ENCODE results near the gene REEP3. TPM values are rescaled to one million over a fixed set of nuclear protein-coding genes. Genes with fewer than 3 reads are reported as not detected.

Gene REEP3
- total RNA-seq, 2 donors from 2014 or later = 30.7 to 33.0 TPM

DNA sequence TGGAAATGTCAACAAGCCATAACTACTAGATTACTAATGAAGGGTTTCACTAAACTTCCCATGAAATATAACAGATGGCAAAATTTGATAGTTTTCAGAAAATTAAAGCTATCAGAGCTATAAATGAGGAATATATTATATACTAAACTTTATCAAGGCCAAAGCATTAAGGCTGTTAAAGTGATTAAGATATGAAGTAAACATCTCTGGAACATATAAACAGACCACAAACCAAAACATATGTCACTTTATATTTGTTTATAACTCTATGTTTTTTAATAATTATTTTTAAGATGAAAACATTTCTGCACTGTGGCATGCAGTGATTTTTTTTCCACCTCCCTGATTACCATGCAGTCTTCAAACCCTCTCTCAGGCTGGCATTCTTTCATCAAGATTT, 120.2 kb downstream of the REEP3 start:
- TF ChIP-seq, protein P1, sequence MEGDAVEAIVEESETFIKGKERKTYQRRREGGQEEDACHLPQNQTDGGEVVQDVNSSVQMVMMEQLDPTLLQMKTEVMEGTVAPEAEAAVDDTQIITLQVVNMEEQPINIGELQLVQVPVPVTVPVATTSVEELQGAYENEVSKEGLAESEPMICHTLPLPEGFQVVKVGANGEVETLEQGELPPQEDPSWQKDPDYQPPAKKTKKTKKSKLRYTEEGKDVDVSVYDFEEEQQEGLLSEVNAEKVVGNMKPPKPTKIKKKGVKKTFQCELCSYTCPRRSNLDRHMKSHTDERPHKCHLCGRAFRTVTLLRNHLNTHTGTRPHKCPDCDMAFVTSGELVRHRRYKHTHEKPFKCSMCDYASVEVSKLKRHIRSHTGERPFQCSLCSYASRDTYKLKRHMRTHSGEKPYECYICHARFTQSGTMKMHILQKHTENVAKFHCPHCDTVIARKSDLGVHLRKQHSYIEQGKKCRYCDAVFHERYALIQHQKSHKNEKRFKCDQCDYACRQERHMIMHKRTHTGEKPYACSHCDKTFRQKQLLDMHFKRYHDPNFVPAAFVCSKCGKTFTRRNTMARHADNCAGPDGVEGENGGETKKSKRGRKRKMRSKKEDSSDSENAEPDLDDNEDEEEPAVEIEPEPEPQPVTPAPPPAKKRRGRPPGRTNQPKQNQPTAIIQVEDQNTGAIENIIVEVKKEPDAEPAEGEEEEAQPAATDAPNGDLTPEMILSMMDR (conservative IDR thresholded peaks at IDR 0.05) = no peak

DNA sequence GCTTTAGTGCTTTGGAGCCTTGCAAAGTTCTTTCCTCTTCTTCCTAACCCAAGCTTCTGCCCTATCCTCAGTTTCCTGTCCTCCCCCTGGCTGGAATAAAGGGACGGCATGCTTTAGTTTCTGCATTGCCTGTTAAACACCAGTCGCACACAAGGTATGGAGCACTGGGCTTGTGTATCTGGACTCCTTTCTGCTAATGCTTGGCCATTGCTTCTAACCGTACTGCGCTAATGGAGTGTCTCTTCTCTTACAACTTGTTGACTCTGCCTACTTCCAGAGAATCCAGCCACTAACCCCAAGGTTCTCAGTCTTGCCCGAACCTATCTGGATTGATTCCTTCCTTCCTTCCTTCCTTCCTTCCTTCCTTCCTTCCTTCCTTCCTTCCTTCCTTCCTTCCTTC, 120.6 kb downstream of the REEP3 start:
- Histone ChIP-seq H3K36me3 (ENCODE audit: control insufficient read depth, insufficient read depth, low read length) (no peaks in the 10 kb centered on the region), H3K9ac (ENCODE audit: extremely low read depth, low read length, poor library complexity, severe bottlenecking) (no peak overlapping the region), H3K27me3 (ENCODE audit: control insufficient read depth, insufficient read depth, low read length, poor library complexity, severe bottlenecking) (no peaks in the 10 kb centered on the region), H3K4me1 (ENCODE audit: control insufficient read depth, insufficient read depth, low read length) (no peaks in the 10 kb centered on the region), H3K4me3 (ENCODE audit: low read length) (no peak overlapping the region), H3K9me3 (ENCODE audit: control insufficient read depth, low read length) (no peaks in the 10 kb centered on the region), H3K27ac (ENCODE audit: low read depth, low read length) (no peak overlapping the region)
- Mint-ChIP-seq H3K9me3 (no peaks in the 10 kb centered on the region), H3K4me3 (no peak overlapping the region), H3K27me3 (ENCODE audit: insufficient read depth) (no peaks in the 10 kb centered on the region), H3K27ac (no peak overlapping the region), H3K36me3 (ENCODE audit: low read depth) (no peaks in the 10 kb centered on the region), H3K4me1 (peaks cover 7% of the 10 kb centered on the region)
- TF ChIP-seq, protein P1 (conservative IDR thresholded peaks at IDR 0.05) = no peak
- WGBS, 2 experiments (ENCODE audit: insufficient coverage in 1 of 2, insufficient read length in 1 of 2) = 95 to 97% methylated on average over 4 to 5 of the region's 5 CpGs
- DNase-seq = no peak

More for the DNA sequence above, 120.2 kb downstream of the REEP3 start:
- Histone ChIP-seq H3K27ac (ENCODE audit: low read depth, low read length) (no peak overlapping the region), H3K9ac (ENCODE audit: extremely low read depth, low read length, poor library complexity, severe bottlenecking) (no peak overlapping the region), H3K4me3 (ENCODE audit: low read length) (no peak overlapping the region), H3K27me3 (ENCODE audit: control insufficient read depth, insufficient read depth, low read length, poor library complexity, severe bottlenecking) (no peaks in the 10 kb centered on the region), H3K36me3 (ENCODE audit: control insufficient read depth, insufficient read depth, low read length) (no peaks in the 10 kb centered on the region), H3K4me1 (ENCODE audit: control insufficient read depth, insufficient read depth, low read length) (no peaks in the 10 kb centered on the region), H3K9me3 (ENCODE audit: control insufficient read depth, low read length) (no peaks in the 10 kb centered on the region)
- H3K36me3 Mint-ChIP-seq (ENCODE audit: low read depth) = no peaks in the 10 kb centered on the region
- no peak for DNase-seq
- H3K4me1 Mint-ChIP-seq = peaks cover 7% of the 10 kb centered on the region
- no peaks in the 10 kb centered on the region for H3K9me3 Mint-ChIP-seq
- H3K27me3 Mint-ChIP-seq (ENCODE audit: insufficient read depth) = no peaks in the 10 kb centered on the region
- no peak overlapping the region for H3K4me3 Mint-ChIP-seq
- H3K27ac Mint-ChIP-seq = no peak overlapping the region

DNA sequence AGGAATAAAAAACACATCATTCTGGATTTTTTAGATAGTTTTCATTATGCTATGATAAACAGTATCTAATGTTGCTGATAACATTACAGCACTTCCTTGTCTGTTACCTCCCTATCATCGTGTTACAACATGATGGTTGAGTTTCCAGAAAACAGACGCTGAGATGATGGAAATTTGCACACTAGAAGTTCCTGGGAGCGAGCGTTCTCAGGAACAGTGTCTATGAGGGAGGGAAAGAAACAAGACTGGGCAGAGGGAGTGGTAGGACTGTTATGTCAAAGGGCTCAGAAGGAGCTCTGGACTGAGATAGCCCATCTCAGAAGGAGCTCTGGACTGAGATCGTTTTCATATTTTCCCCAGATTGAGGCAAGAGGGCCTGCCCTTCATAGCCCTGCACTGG, 121.6 kb downstream of the REEP3 start:
- H3K9me3 Mint-ChIP-seq = no peaks in the 10 kb centered on the region
- Histone ChIP-seq H3K9me3 (ENCODE audit: control insufficient read depth, low read length) (no peaks in the 10 kb centered on the region), H3K9ac (ENCODE audit: extremely low read depth, low read length, poor library complexity, severe bottlenecking) (no peak overlapping the region), H3K27ac (ENCODE audit: low read depth, low read length) (no peak overlapping the region), H3K36me3 (ENCODE audit: control insufficient read depth, insufficient read depth, low read length) (no peaks in the 10 kb centered on the region), H3K4me3 (ENCODE audit: low read length) (no peak overlapping the region), H3K27me3 (ENCODE audit: control insufficient read depth, insufficient read depth, low read length, poor library complexity, severe bottlenecking) (no peaks in the 10 kb centered on the region), H3K4me1 (ENCODE audit: control insufficient read depth, insufficient read depth, low read length) (no peaks in the 10 kb centered on the region)
- peaks cover 7% of the 10 kb centered on the region for H3K4me1 Mint-ChIP-seq
- no peaks in the 10 kb centered on the region for H3K27me3 Mint-ChIP-seq (ENCODE audit: insufficient read depth)
- TF ChIP-seq, protein P1 (conservative IDR thresholded peaks at IDR 0.05) = no peak
- H3K27ac Mint-ChIP-seq = no peak overlapping the region
- no peak for DNase-seq
- H3K4me3 Mint-ChIP-seq = no peak overlapping the region
- WGBS, 2 experiments (ENCODE audit: insufficient coverage in 1 of 2, insufficient read length in 1 of 2) = 95 to 98% methylated on average over 5 of the region's 5 CpGs
- no peaks in the 10 kb centered on the region for H3K36me3 Mint-ChIP-seq (ENCODE audit: low read depth)
